Skeletal muscle satellite cell (primary cell): Measurements from ENCODE around the gene GDF9.
"Not testable (repeated sequence)": the region's sequence is repeated elsewhere in the genome, so short reads cannot be mapped to it uniquely, and the experiment has no call there.

Experiments used
- H3K27me3 ChIP-seq: 2 replicates; pipeline ENCODE4 v1.7.0; 2013; ENCODE audit warnings: low read length; ENCODE audit not compliant: control insufficient read depth, insufficient read depth
- H3K36me3 ChIP-seq: 2 replicates; pipeline ENCODE4 v1.7.0; 2013; ENCODE audit warnings: mild to moderate bottlenecking, control low read depth, low read length; ENCODE audit not compliant: insufficient read depth
- H3K4me1 ChIP-seq: 2 replicates; pipeline ENCODE4 v1.7.0; 2013; ENCODE audit warnings: low read length; ENCODE audit not compliant: control insufficient read depth, insufficient read depth
- H3K4me2 ChIP-seq: 2 replicates; pipeline ENCODE4 v1.7.0; 2013; ENCODE audit warnings: mild to moderate bottlenecking, low read length
- H3K4me3 ChIP-seq: 2 replicates; pipeline ENCODE4 v1.7.0; 2013; ENCODE audit warnings: low read length
- H3K9ac ChIP-seq: 2 replicates; pipeline ENCODE4 v1.7.0; 2013; ENCODE audit warnings: mild to moderate bottlenecking, low read depth, low read length, moderate library complexity
- H3K9me3 ChIP-seq: replicated peaks from 2 replicates; pipeline ENCODE4 v1.7.0; 2013; ENCODE audit warnings: mild to moderate bottlenecking, control low read depth, low read length

The GDF9 gene

DNA sequence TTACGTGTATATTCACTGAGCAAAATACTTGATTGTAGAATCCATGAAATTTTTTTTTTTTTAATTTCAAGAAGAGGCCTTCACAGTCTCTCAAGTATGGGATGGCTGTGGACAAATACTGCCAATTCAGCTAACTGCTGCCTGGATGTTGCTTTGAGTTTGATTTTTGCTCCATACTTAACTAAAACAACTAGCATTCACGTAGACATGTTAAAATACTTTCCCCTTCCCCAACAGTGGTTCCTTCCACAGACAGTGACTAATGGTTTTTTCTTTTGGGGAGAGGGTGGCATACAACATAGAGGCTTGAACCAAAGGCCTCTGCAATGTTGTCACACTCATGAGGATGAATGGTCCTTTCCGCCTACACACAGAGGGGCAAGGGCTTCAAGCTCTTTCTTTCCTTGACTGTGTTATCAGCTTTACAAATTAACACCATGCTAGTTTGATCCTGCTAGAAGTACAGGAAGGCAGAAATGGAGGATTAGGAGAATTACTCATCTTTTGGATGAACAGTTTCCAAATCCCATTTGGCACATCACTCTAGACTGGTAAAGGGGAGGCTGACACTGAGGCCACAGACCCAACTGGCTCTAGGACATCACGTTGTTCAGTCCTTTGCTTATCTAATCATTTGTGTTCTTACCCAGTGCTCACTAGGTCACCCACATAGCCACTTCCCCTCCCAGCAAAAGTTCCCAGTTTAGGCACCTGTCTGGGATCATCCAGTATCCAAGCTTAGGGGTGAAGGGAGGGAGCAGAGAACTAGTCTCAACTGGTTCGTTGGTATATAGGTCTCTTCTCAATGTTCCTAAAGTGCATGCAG lies 5.4 kb upstream of the GDF9 start:
- H3K4me3 ChIP-seq = no peak overlapping the region
- H3K4me2 ChIP-seq = no peak overlapping the region
- H3K36me3 ChIP-seq = peaks cover 66% of the 10 kb centered on the region
- H3K9me3 ChIP-seq = no peaks in the 10 kb centered on the region
- no peaks in the 10 kb centered on the region for H3K27me3 ChIP-seq
- no peak overlapping the region for H3K9ac ChIP-seq
- H3K4me1 ChIP-seq = peaks cover 9% of the 10 kb centered on the region

DNA sequence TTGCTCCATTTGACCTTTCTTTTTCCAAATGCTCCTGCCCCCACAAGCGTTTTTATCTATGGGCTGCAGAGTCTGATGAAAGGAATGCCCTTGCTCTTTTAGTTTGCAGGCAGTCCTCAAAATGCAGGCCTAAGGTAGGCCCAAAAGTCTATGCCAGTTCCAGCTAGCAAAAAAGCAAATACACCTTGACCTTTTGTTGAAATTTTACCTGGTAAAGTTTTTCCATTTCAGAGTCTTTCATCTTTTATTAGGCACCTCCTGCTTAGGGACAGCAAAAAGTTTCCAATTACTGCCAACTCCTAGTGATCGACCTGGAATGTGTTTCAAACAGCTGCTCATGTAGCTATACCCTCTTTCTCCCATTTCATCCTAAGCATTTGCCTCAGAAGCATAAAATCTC lies 4.5 kb upstream of the GDF9 start:
- Histone ChIP-seq H3K4me3 (no peak overlapping the region), H3K4me1 (peaks cover 10% of the 10 kb centered on the region), H3K9me3 (no peaks in the 10 kb centered on the region), H3K36me3 (peaks cover 60% of the 10 kb centered on the region), H3K9ac (no peak overlapping the region), H3K27me3 (no peaks in the 10 kb centered on the region), H3K4me2 (no peak overlapping the region)

DNA sequence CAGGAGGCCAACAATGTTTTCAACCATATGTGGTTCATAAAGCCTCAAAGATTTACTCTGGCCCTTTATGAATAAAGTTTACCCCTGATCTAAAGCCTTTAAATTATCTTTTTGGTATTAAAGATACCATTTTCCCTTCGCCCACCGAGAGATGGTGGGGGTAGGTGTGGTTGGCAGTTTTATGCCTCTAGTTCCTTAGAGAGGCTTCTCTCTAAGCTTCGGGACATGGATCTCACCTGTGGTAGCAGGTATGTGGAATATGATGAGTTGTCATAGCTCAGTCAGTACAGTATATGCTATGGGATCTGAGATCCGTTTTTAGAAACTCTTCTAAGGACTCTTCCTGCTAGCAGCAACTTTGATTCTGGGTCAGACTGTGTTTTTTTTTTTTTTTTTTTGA lies 2.5 kb upstream of the GDF9 start:
- Histone ChIP-seq H3K4me1 (peaks cover 14% of the 10 kb centered on the region), H3K9me3 (no peaks in the 10 kb centered on the region), H3K4me2 (no peak overlapping the region), H3K27me3 (no peaks in the 10 kb centered on the region), H3K9ac (no peak overlapping the region), H3K4me3 (no peak overlapping the region), H3K36me3 (peaks cover 44% of the 10 kb centered on the region)

DNA sequence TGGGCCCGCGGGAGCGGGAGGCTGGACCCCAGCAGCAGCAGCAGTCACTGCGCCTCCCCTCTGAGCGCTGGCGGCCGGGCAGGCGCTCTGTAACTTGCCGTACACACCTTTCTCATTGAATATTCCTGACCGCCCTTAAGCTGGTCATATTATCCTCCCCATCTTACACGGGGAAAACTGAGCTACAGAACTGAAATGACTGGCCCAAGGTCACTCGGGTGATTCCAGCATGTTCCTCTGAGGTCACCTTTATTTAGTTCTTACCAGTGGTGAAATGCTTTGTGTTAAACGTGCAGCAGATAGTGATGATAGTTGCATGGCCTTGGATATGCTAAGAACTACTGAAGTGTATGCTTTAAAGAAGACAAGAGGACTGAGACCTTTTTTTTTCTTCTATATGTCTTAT lies 780 bp upstream of the GDF9 start:
- H3K4me3 ChIP-seq = peak overlapping the region; percentile 84
- H3K9ac ChIP-seq = peak overlapping the region; percentile 85
- H3K4me1 ChIP-seq = peaks cover 14% of the 10 kb centered on the region
- peaks cover 28% of the 10 kb centered on the region for H3K36me3 ChIP-seq
- no peaks in the 10 kb centered on the region for H3K9me3 ChIP-seq
- H3K4me2 ChIP-seq = peak overlapping the region; percentile 86
- peaks cover 4% of the 10 kb centered on the region for H3K27me3 ChIP-seq

DNA sequence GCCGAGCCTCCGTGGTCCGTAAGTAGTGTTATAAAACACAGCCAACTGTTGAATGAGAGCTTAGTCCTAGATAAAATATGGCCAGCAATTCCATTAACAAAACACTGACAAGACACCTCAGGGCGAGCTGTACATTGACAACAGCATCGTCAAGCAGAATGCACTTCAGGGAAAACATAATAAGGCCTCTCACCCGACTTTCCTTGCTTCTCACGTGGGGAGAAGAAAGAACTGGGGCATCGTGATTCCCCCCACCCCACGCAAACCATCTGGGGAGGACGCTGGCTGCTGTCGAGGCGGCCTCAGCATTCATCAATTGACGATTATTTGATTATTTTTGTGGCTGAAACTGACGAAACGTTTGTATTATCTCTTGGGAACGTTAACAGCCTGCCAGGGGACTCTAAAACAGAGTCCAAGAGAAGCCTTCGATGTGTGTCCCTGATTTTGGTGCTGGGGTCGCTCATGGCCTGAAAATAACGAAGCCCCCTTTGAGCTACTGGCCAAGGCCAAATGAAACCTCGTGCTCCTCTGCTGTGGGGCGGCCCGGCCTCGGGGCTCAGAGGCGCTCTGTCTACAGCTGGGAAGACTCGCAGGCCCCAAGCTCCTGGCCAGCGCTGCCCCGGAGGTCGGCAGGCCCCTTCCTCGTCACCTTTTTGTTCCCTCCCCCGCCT lies 464 bp downstream of the GDF9 start:
- H3K9ac ChIP-seq = peak overlapping the region; percentile 85
- peaks cover 16% of the 10 kb centered on the region for H3K36me3 ChIP-seq
- H3K9me3 ChIP-seq = no peaks in the 10 kb centered on the region
- peak overlapping the region; percentile 84 for H3K4me3 ChIP-seq
- H3K4me2 ChIP-seq = peak overlapping the region; percentile 86
- peaks cover 14% of the 10 kb centered on the region for H3K4me1 ChIP-seq
- peaks cover 6% of the 10 kb centered on the region for H3K27me3 ChIP-seq

DNA sequence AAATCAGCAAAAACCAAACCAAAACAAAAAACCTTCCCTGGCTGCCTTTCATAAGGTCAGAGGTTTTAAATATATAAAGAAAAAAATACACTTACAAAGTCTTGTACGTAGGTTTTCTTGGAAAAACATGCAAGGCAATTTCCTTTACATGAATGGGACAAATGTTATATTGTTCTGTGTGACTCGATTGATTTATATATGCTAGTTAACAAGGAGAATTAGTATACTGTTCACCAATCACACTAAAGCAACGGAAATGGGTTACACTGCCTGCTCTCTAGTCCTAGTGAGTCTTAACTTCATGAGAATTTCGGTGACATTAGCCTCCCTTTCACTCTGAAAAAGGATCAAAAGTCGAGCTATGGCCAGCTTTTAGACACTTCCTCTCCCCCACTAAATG lies 5.5 kb downstream of the GDF9 start:
- Histone ChIP-seq H3K36me3 (no peaks in the 10 kb centered on the region), H3K9me3 (no peaks in the 10 kb centered on the region), H3K9ac (no peak overlapping the region), H3K4me1 (peaks cover 3% of the 10 kb centered on the region), H3K4me2 (no peak overlapping the region), H3K27me3 (peaks cover 10% of the 10 kb centered on the region), H3K4me3 (no peak overlapping the region)

DNA sequence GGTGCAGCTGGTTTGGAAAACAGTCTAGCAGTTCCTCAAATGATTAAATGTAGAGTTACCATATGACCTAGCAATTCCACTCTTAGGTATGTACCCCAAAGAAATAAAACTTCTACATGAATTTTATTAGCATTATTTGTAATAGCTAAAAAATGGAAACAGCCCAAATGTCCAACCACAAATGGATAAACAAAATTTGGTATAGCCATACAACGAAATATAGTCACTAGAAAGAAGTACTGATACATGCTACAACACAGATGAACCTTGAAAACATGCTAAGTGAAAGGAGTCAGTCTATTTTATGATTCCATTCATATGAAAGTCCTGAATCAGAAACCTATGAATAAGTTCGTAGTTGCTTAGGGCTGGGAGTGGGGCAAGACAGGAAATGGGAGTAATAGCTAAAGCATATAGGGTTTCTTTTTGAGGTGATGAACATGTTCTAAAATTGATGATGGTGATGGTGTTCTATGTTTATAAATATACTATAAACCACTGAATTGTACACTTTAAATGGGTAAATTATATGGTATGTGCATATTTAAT lies 6.3 kb downstream of the GDF9 start:
- Histone ChIP-seq H3K9me3 (no peaks in the 10 kb centered on the region), H3K27me3 (peaks cover 10% of the 10 kb centered on the region), H3K36me3 (no peaks in the 10 kb centered on the region), H3K4me3 (no peak overlapping the region), H3K4me1 (no peaks in the 10 kb centered on the region), H3K9ac (no peak overlapping the region), H3K4me2 (no peak overlapping the region)

DNA sequence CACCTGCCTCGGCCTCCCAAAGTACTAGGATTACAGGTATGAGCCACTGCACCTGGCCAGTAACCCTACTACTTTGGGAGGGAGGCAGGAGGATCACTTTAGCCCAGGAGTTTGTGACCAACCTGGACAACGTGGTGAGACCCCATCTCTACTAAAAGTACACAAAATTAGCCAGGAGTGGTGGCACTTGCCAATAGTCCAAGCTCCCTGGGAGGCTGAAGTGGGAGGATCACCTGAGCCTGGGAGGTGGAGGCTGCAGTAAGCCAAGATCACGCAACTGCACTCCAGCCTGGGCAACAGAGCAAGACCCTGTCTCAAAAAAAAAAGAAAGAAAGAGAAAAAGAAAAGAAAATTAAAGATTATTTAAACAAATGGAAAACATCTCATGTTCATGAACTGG lies 10.3 kb downstream of the GDF9 start:
- H3K9ac ChIP-seq = no peak overlapping the region
- H3K4me2 ChIP-seq = no peak overlapping the region
- H3K4me1 ChIP-seq = no peaks in the 10 kb centered on the region
- no peak overlapping the region for H3K4me3 ChIP-seq
- H3K36me3 ChIP-seq = no peaks in the 10 kb centered on the region
- no peaks in the 10 kb centered on the region for H3K9me3 ChIP-seq
- H3K27me3 ChIP-seq = peaks cover 4% of the 10 kb centered on the region

DNA sequence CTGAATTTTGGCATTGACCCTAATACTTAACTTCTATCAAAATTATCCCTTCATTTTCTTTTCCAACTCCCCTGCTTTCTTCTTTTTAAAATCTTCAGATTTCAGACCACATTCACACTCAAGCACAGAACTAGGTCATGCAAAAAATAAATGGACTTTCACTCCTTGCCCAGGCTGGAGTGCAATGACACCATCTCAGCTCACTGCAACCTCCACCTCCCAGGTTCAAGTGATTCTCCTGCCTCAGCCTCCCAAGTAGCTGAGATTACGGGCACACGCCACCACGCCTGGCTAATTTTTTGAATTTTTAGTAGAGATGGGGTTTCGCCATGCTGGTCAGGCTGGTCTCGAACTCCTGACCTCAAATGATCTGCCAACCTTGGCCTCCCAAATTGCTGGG lies 11.3 kb downstream of the GDF9 start:
- H3K4me1 ChIP-seq, H3K9ac ChIP-seq, H3K4me3 ChIP-seq, H3K4me2 ChIP-seq, H3K9me3 ChIP-seq, H3K36me3 ChIP-seq, H3K27me3 ChIP-seq: not testable (repeated sequence)

DNA sequence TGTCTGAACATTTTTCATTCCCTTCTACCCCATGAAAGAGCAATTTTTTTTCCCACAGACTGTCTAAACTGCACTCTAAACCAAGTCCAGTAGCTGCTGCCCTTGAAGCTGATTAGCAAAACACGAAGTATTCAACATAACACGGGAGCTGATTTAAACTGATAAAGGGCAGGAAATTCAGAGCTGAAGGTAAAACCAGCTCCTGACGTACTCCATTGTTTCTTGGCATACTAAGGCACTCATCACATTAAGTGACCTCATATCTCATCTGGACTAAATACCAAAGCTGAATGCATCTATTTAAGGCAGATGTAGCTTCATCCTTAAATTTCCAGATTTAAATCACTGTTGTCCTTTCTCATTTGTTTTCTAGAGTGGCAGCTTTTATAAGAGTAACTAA lies 12.0 kb downstream of the GDF9 start:
- H3K4me3 ChIP-seq = no peak overlapping the region
- H3K36me3 ChIP-seq = no peaks in the 10 kb centered on the region
- no peaks in the 10 kb centered on the region for H3K4me1 ChIP-seq
- H3K9me3 ChIP-seq = no peaks in the 10 kb centered on the region
- no peak overlapping the region for H3K9ac ChIP-seq
- peaks cover 4% of the 10 kb centered on the region for H3K27me3 ChIP-seq
- H3K4me2 ChIP-seq = no peak overlapping the region

DNA sequence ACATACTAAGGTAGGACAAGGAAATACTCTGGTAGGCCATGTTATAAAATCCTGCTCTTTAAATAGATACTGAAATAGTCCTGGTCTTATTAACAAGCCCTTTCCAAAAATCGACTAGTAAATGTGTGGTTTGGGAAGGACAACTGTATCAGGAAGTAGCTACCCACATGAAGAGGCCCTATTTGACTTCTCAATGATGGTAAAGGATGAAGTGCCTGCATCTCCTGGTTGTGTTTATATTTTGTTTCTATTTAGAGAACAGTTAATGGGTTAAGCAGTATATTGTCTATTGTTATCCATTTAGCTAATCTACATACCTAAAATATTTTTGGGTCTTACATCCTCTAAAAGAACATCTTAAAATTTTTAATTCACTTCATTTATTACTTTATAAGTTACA lies 12.5 kb downstream of the GDF9 start:
- Histone ChIP-seq H3K4me1 (no peaks in the 10 kb centered on the region), H3K9ac (no peak overlapping the region), H3K9me3 (no peaks in the 10 kb centered on the region), H3K4me2 (no peak overlapping the region), H3K27me3 (peaks cover 4% of the 10 kb centered on the region), H3K4me3 (no peak overlapping the region), H3K36me3 (no peaks in the 10 kb centered on the region)
